WTC11 (cell line): ENCODE results near the gene TRAP1. TPM values are rescaled to one million over a fixed set of nuclear protein-coding genes. Genes with fewer than 3 reads are reported as not detected.

ENCODE experiments used
- ATAC-seq: fragments of 200-7000 bp; cut with Tn5 transposase; 2 replicates; pipeline ENCODE4 v1.10.0; 2021; ENCODE audit warnings: mild to moderate bottlenecking, moderate library complexity
- CTCF ChIA-PET: fragments of 300-600 bp; sonication (Branson Sonifier 250); formaldehyde crosslinking; loops from one replicate; lab custom pipeline; 2021; ENCODE audit warnings: antibody characterized with exemption; lab: Charles Lee
- POLR2A ChIA-PET: fragments of 350-600 bp; sonication (Branson Sonifier 250); formaldehyde crosslinking; loops from one replicate; lab custom pipeline; 2021; ENCODE audit warnings: antibody characterized with exemption; lab: Charles Lee
- DNase-seq: peaks from one replicate; pipeline ENCODE4 v3.0.0; 2021; ENCODE audit warnings: low spot score
- H3K27ac Mint-ChIP-seq: 2 replicates; pipeline ENCODE4 v1.8.0; 2021; ENCODE audit warnings: mixed read lengths
- H3K27me3 Mint-ChIP-seq: 2 replicates; pipeline ENCODE4 v1.8.0; 2021; ENCODE audit warnings: low read depth, mild to moderate bottlenecking, moderate library complexity, mixed read lengths
- H3K36me3 Mint-ChIP-seq: 2 replicates; pipeline ENCODE4 v1.8.0; 2021; ENCODE audit warnings: mixed read lengths
- H3K4me1 Mint-ChIP-seq: 2 replicates; pipeline ENCODE4 v1.8.0; 2022; ENCODE audit warnings: mixed read lengths
- H3K4me3 Mint-ChIP-seq: 2 replicates; pipeline ENCODE4 v1.8.0; 2021; ENCODE audit warnings: mild to moderate bottlenecking, moderate library complexity, mixed read lengths
- H3K9me3 Mint-ChIP-seq: 2 replicates; pipeline ENCODE4 v1.8.0; 2021; ENCODE audit warnings: mixed read lengths
- CREB1 ChIP-seq: sonication (generic); formaldehyde crosslinking; IDR thresholded peaks from 2 replicates; pipeline ENCODE4 v1.8.0; 2023; ENCODE audit warnings: mild to moderate bottlenecking, missing genetic modification reagents
- E2F1 ChIP-seq: sonication (generic); formaldehyde crosslinking; IDR thresholded peaks from 2 replicates; pipeline ENCODE4 v1.8.0; 2022; ENCODE audit warnings: mild to moderate bottlenecking, missing genetic modification reagents
- ESRRA ChIP-seq: sonication (generic); formaldehyde crosslinking; IDR thresholded peaks from 2 replicates; pipeline ENCODE4 v1.8.1; 2022; ENCODE audit warnings: mild to moderate bottlenecking, missing genetic modification reagents, borderline replicate concordance
- FOXK1 ChIP-seq: sonication (generic); formaldehyde crosslinking; IDR thresholded peaks from 2 replicates; pipeline ENCODE4 v1.8.0; 2022; ENCODE audit warnings: mild to moderate bottlenecking, moderate library complexity, missing genetic modification reagents
- HMGA2 ChIP-seq: fragments of 250-450 bp; sonication (Bioruptor Pico); IDR thresholded peaks from 2 replicates; pipeline ENCODE4 v1.4.0; 2021; ENCODE audit warnings: mild to moderate bottlenecking, moderate library complexity
- MAX ChIP-seq: sonication (generic); formaldehyde crosslinking; IDR thresholded peaks from 2 replicates; pipeline ENCODE4 v1.8.0; 2022; ENCODE audit warnings: mild to moderate bottlenecking, missing genetic modification reagents
- MLX ChIP-seq: sonication (generic); formaldehyde crosslinking; IDR thresholded peaks from 2 replicates; pipeline ENCODE4 v1.8.1; 2023; ENCODE audit warnings: mild to moderate bottlenecking, missing genetic modification reagents, moderate library complexity
- NR3C1 ChIP-seq: sonication (generic); formaldehyde crosslinking; conservative IDR thresholded peaks from 2 replicates; pipeline ENCODE4 v1.8.1; 2023; ENCODE audit warnings: low read depth, mild to moderate bottlenecking, missing genetic modification reagents
- PRRX2 ChIP-seq: fragments of 250-450 bp; sonication (Bioruptor Pico); IDR thresholded peaks from 2 replicates; pipeline ENCODE4 v1.8.0; 2021; ENCODE audit warnings: mild to moderate bottlenecking
- RELA ChIP-seq: sonication (generic); formaldehyde crosslinking; IDR thresholded peaks from 2 replicates; pipeline ENCODE4 v1.8.1; 2022; ENCODE audit warnings: missing genetic modification reagents, mild to moderate bottlenecking, borderline replicate concordance
- SOX15 ChIP-seq: fragments of 250-450 bp; sonication (Bioruptor Pico); IDR thresholded peaks from 2 replicates; pipeline ENCODE4 v1.9.0; 2021; ENCODE audit warnings: mild to moderate bottlenecking
- SP1 ChIP-seq: sonication (generic); formaldehyde crosslinking; conservative IDR thresholded peaks from 2 replicates; pipeline ENCODE4 v1.8.1; 2022; ENCODE audit warnings: missing genetic modification reagents
- USF2 ChIP-seq: sonication (generic); formaldehyde crosslinking; IDR thresholded peaks from 2 replicates; pipeline ENCODE4 v1.8.1; 2023; ENCODE audit warnings: mild to moderate bottlenecking, missing genetic modification reagents, moderate library complexity
- ZBTB21 ChIP-seq: sonication (generic); formaldehyde crosslinking; IDR thresholded peaks from 2 replicates; pipeline ENCODE4 v1.8.1; 2023; ENCODE audit warnings: mild to moderate bottlenecking, missing genetic modification reagents, borderline replicate concordance
- ZBTB43 ChIP-seq: sonication (generic); formaldehyde crosslinking; IDR thresholded peaks from 2 replicates; pipeline ENCODE4 v1.8.1; 2023; ENCODE audit warnings: mild to moderate bottlenecking, missing genetic modification reagents
- ZMAT4 ChIP-seq: fragments of 250-450 bp; sonication (Bioruptor Pico); IDR thresholded peaks from 2 replicates; pipeline ENCODE4 v1.9.0; 2021; ENCODE audit warnings: mild to moderate bottlenecking
- ZNF219 ChIP-seq: sonication (generic); formaldehyde crosslinking; IDR thresholded peaks from 2 replicates; pipeline ENCODE4 v1.8.0; 2023; ENCODE audit warnings: missing genetic modification reagents, mild to moderate bottlenecking, borderline replicate concordance
- ZNF317 ChIP-seq: sonication (generic); formaldehyde crosslinking; IDR thresholded peaks from 2 replicates; pipeline ENCODE4 v1.8.1; 2023; ENCODE audit warnings: low read depth, mild to moderate bottlenecking, moderate library complexity, missing genetic modification reagents, borderline replicate concordance
- ZNF396 ChIP-seq: fragments of 250-450 bp; sonication (Bioruptor Pico); IDR thresholded peaks from 2 replicates; pipeline ENCODE4 v1.8.0; 2021; ENCODE audit warnings: mild to moderate bottlenecking, moderate library complexity, borderline replicate concordance
- total RNA-seq: library from RNA; stranded (reverse); gene quantifications from 3 replicates; pipeline ENCODE4 v1.2.3, GENCODE V29; 2021
- TF ChIP-seq, protein P1 (sequence below): fragments of 250-450 bp; sonication (Bioruptor Pico); IDR thresholded peaks from 2 replicates; pipeline ENCODE4 v1.9.0; 2021; ENCODE audit warnings: mild to moderate bottlenecking

The TRAP1 gene
- total RNA-seq, 1 experiment from 2014 or later: 285 TPM

DNA sequence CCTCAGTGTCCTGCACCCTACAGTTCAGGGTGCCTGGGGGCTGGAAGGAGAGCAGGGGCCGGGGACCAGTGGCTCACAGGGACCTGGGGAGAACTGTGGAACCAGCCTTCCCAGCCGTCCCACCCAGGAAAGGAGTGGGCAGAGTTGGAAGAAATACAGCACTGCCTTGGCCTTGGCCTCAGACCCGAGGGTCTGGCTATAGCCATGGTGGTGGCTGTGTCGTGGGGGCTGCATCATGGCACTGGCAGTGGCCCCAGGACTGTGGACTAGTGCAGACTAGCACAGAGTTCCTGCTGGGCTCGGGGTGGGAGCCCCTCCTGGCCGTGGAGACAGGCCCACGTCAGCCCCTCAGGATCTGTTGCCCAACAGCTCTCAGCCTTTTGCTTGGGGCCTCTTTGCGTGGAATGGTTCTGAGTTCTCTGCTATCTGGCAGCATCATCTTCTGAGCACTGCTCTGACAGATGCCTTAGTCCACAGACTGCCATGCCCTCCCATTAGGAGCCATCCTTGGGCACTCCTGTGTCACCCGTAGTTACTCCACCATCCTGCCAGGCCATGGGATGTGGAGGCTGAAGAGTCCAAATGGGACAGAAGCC is 75.4 kb downstream of the TRAP1 start:
- H3K4me1 Mint-ChIP-seq: peaks cover 72% of the 10 kb centered on the region
- no peak overlapping the region for H3K27ac Mint-ChIP-seq
- no peaks in the 10 kb centered on the region for H3K27me3 Mint-ChIP-seq
- ChIA-PET CTCF (interaction anchor here (1.2 kb wide), 1 partner anchor 12 kb away, joined by 7 read pairs; no protein-coding TSS in a partner anchor), POLR2A (no interaction called here)
- peaks cover 6% of the 10 kb centered on the region for H3K9me3 Mint-ChIP-seq
- DNase-seq (peak; percentile 6), ATAC-seq (no peak)
- peaks cover 6% of the 10 kb centered on the region for H3K36me3 Mint-ChIP-seq
- no peak overlapping the region for H3K4me3 Mint-ChIP-seq
- TF ChIP-seq ZNF317 (CRISPR knock-in tag) (no peak), ESRRA (CRISPR knock-in tag) (0 out of 2 replicates have a peak, but pooled peaks have one; percentile 17)

- peak overlapping the region; percentile 30 for H3K27ac Mint-ChIP-seq
- CTCF ChIA-PET: interaction anchor here (1.0 to 2.3 kb wide), 4 partner anchors 10 to 50 kb away, joined by 3 to 10 read pairs (median 5); no protein-coding TSS in a partner anchor
- H3K4me3 Mint-ChIP-seq: no peak overlapping the region
Observed at GRCh38 chr16:3640632-3641501, 76.5 kb downstream of the TRAP1 start.

More at GRCh38 chr16:3640632-3641501, 76.5 kb downstream of the TRAP1 start:
- POLR2A ChIA-PET: no interaction called here
- no peak for ATAC-seq
- DNase-seq: peak; percentile 26
- Mint-ChIP-seq H3K4me1 (peaks cover 62% of the 10 kb centered on the region), H3K27me3 (no peaks in the 10 kb centered on the region), H3K36me3 (peaks cover 6% of the 10 kb centered on the region)
- TF ChIP-seq FOXK1 (no peak), SOX15 (no peak), ZNF219 (no peak), HMGA2 (CRISPR knock-in tag) (no peak), ZBTB43 (no peak), RELA (no peak), MAX (CRISPR knock-in tag) (no peak), PRRX2 (CRISPR knock-in tag) (no peak), USF2 (no peak), E2F1 (CRISPR knock-in tag) (no peak), MLX (no peak), NR3C1 (CRISPR knock-in tag) (no peak), ZNF396 (CRISPR knock-in tag) (no peak), CREB1 (CRISPR knock-in tag) (no peak), ZMAT4 (CRISPR knock-in tag) (no peak), ZBTB21 (CRISPR knock-in tag) (no peak), SP1 (CRISPR knock-in tag) (no peak)
- TF ChIP-seq, protein P1, sequence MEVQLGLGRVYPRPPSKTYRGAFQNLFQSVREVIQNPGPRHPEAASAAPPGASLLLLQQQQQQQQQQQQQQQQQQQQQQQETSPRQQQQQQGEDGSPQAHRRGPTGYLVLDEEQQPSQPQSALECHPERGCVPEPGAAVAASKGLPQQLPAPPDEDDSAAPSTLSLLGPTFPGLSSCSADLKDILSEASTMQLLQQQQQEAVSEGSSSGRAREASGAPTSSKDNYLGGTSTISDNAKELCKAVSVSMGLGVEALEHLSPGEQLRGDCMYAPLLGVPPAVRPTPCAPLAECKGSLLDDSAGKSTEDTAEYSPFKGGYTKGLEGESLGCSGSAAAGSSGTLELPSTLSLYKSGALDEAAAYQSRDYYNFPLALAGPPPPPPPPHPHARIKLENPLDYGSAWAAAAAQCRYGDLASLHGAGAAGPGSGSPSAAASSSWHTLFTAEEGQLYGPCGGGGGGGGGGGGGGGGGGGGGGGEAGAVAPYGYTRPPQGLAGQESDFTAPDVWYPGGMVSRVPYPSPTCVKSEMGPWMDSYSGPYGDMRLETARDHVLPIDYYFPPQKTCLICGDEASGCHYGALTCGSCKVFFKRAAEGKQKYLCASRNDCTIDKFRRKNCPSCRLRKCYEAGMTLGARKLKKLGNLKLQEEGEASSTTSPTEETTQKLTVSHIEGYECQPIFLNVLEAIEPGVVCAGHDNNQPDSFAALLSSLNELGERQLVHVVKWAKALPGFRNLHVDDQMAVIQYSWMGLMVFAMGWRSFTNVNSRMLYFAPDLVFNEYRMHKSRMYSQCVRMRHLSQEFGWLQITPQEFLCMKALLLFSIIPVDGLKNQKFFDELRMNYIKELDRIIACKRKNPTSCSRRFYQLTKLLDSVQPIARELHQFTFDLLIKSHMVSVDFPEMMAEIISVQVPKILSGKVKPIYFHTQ (CRISPR knock-in tag): no peak
- TF ChIP-seq, all 79 proteins: peak for 0
- H3K9me3 Mint-ChIP-seq: peaks cover 6% of the 10 kb centered on the region
